ENCODE measurements around the gene ZNF423.

ZNF423 gene

DNA sequence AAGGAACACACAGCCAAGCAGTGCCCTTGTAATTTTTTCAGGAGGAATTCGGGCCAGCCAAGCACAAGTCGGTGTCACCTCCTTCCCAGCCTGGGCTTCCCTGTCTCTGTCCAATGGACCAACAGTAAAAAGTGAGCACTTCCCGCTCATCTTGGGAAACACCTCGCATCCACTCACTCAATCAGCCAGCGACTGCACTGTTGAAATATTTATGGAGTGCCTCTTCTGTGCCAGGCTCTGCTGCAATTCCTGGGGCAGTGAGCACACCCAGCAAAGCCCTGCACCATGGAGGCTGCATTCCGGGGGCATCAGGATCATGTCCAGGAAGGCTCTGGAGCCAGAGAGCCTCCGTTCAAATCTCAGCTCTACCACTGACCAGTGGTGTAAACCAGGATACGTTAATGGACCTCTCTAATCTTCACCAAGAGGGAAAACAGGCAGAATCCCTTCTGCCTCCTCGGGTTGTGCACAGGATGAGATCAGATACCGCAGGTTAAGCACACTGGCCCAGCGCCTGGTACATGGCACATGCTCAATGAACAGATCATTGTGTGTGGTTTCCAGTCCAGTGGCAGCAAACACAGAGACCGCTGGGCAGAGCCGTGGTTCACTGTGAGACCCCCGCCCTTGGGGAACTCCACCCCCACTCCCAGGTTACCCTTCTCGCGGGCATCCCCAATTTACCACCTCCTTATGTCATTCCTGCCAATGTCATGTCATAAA is 194.3 kb downstream of the ZNF423 start:
- no peaks in the 10 kb centered on the region for H3K36me3 ChIP-seq
- TF ChIP-seq, protein P1, sequence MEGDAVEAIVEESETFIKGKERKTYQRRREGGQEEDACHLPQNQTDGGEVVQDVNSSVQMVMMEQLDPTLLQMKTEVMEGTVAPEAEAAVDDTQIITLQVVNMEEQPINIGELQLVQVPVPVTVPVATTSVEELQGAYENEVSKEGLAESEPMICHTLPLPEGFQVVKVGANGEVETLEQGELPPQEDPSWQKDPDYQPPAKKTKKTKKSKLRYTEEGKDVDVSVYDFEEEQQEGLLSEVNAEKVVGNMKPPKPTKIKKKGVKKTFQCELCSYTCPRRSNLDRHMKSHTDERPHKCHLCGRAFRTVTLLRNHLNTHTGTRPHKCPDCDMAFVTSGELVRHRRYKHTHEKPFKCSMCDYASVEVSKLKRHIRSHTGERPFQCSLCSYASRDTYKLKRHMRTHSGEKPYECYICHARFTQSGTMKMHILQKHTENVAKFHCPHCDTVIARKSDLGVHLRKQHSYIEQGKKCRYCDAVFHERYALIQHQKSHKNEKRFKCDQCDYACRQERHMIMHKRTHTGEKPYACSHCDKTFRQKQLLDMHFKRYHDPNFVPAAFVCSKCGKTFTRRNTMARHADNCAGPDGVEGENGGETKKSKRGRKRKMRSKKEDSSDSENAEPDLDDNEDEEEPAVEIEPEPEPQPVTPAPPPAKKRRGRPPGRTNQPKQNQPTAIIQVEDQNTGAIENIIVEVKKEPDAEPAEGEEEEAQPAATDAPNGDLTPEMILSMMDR (IDR thresholded peaks at IDR 0.05): no peak
- H3K9me3 ChIP-seq: no peaks in the 10 kb centered on the region
- no peak overlapping the region for H3K27ac ChIP-seq
- H3K27me3 ChIP-seq: no peaks in the 10 kb centered on the region
- intact Hi-C loops (cut with DNase I; ENCODE audit: low total_unique reads): no loop called here
- H3K4me3 ChIP-seq: no peak overlapping the region
- H3K4me1 ChIP-seq: peaks cover 0 to 26% (median 17%) of the 10 kb centered on the region in 4 donors
- no peak for DNase-seq

DNA sequence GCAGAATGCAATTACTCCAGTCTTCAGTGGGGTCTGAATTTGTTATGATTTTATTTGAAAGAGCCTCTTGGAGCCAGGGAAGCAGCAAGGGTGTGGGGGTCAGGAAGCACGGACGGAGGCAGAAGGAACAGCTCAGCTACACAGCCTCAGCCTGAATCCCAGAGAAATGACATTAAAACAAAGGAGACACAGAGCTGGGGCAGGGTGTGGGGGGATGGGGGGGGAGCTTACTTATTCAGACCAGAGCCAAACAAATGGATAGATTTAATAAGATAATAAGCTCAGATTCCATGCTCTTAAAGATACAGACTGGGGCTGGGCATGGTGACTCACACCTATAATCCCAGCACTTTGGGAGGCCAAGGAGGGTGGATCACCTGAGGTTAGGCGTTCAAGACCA is 195.3 kb downstream of the ZNF423 start:
- TF ChIP-seq, protein P1 (IDR thresholded peaks at IDR 0.05): no peak
- peaks cover 0 to 26% (median 17%) of the 10 kb centered on the region in 4 donors for H3K4me1 ChIP-seq
- intact Hi-C loops (cut with DNase I; ENCODE audit: low total_unique reads): no loop called here
- H3K36me3 ChIP-seq: no peaks in the 10 kb centered on the region
- no peak overlapping the region for H3K4me3 ChIP-seq
- H3K9me3 ChIP-seq: no peaks in the 10 kb centered on the region
- no peak overlapping the region for H3K27ac ChIP-seq
- DNase-seq: no peak
- H3K27me3 ChIP-seq: no peaks in the 10 kb centered on the region

DNA sequence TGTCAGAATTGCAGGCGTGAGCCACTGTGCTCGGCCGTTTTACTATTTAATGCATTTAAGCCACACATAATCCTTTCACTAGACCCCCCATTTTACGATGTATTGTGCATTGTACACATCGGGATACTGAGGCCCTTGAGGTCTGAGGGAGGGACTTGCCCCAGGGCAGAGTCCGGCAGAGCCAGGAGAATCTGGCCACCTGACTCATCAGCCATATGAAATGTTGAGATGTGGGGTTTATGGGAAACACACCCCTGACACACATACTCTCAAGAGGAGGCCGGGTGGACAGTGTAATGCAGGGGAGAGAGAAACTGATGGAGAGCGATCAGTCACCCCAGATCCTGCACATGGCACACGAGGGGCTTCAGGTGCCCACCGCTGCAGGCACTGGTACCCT is 196.6 kb downstream of the ZNF423 start:
- TF ChIP-seq, protein P1 (IDR thresholded peaks at IDR 0.05): no peak
- Histone ChIP-seq H3K27ac (no peak overlapping the region), H3K4me3 (no peak overlapping the region), H3K27me3 (no peaks in the 10 kb centered on the region), H3K9me3 (no peaks in the 10 kb centered on the region), H3K4me1 (peaks cover 0 to 22% (median 16%) of the 10 kb centered on the region in 4 donors), H3K36me3 (no peaks in the 10 kb centered on the region)
- intact Hi-C loops (cut with DNase I; ENCODE audit: low total_unique reads): no loop called here
- no peak for DNase-seq

DNA sequence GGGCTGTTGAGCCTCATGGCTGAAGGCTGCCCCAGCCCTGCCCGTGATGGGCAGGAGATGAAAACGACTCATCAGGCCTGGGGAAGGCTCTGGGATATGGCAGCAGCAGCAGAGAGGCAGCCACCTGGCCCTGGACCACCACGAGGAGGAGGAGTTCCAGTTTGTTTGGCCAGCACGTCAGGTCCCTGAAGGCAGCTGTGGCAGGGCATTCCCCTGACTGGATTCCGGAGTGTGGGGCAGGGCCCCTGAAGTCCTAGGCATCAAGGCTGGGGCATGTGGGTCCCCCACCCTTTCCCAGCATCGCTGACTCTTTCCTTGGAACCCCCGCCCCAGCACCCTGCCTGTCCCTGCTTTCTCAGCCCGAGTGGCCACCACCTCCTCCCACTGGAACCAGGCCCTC is 197.4 kb downstream of the ZNF423 start:
- Histone ChIP-seq H3K27ac (no peak overlapping the region), H3K27me3 (no peaks in the 10 kb centered on the region), H3K36me3 (no peaks in the 10 kb centered on the region), H3K4me1 (peaks cover 0 to 14% (median 8%) of the 10 kb centered on the region in 4 donors), H3K4me3 (no peak overlapping the region), H3K9me3 (no peaks in the 10 kb centered on the region)
- no peak for DNase-seq
- intact Hi-C loops (cut with DNase I; ENCODE audit: low total_unique reads): no loop called here
- TF ChIP-seq, protein P1 (IDR thresholded peaks at IDR 0.05): no peak

DNA sequence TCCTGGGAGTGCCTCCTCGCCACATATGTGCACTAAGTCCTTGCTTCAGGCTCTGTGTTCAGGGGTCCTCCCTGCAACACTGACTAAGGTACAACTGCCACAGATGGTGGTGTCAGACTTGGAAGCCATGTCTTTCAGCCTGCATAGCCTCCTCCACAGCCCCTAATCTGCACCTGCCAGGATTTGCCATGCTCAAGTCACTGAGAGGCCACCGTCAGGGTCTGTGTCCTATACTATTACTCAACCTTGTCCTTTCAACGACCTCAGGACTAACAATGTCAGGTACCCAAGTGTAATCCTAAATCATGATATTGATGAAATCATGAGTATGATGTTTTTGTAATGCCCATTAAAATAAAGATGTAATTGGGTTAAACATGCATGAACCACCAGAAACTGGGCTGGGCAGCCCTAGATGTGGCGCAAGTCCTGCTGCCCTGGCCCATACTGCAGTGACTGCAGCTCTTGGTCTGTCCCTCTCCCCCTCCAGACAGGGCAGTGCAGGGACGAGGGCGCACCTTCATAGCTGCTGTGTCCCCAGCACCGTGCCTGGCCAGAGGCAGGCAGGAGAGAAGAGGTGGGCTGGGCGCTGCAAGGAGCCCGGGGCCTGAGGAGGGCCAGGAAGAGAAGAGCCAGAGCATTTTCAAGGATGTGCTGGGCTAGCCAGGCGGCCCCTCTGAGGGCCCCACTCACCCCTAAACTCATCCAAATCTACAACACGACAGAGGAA is 198.0 kb downstream of the ZNF423 start:
- H3K27ac ChIP-seq: no peak overlapping the region
- H3K9me3 ChIP-seq: no peaks in the 10 kb centered on the region
- H3K36me3 ChIP-seq: no peaks in the 10 kb centered on the region
- H3K27me3 ChIP-seq: no peaks in the 10 kb centered on the region
- H3K4me1 ChIP-seq: peaks cover 0 to 10% (median 4%) of the 10 kb centered on the region in 4 donors
- H3K4me3 ChIP-seq: no peak overlapping the region
- TF ChIP-seq, protein P1 (IDR thresholded peaks at IDR 0.05): no peak
- intact Hi-C loops (cut with DNase I; ENCODE audit: low total_unique reads): no loop called here
- DNase-seq: no peak

Data from tibial artery (tissue), 4 donors.